HepG2 (cell line): ENCODE measurements around the gene FCGBP. TPM values are rescaled to one million over a fixed set of nuclear protein-coding genes. Genes with fewer than 3 reads are reported as not detected.

Experiments used
- ETV6 ChIP-seq: sonication (generic); formaldehyde crosslinking; conservative IDR thresholded peaks from 2 replicates; pipeline ENCODE4 v1.4.0; 2020; ENCODE audit warnings: missing genetic modification reagents
- IRX3 ChIP-seq: sonication (generic); formaldehyde crosslinking; IDR thresholded peaks from 2 replicates; pipeline ENCODE4 v1.8.1; 2023; ENCODE audit warnings: mild to moderate bottlenecking, low read depth, missing genetic modification reagents, borderline replicate concordance
- KAT8 ChIP-seq: IDR thresholded peaks from 2 replicates; pipeline ENCODE4 v1.6.1; 2016; ENCODE audit warnings: missing genetic modification reagents, missing compliant biosample characterization
- NFE2L1 ChIP-seq: sonication (generic); formaldehyde crosslinking; IDR thresholded peaks from 2 replicates; pipeline ENCODE4 v1.4.0; 2020; ENCODE audit warnings: missing genetic modification reagents, mild to moderate bottlenecking, borderline replicate concordance
- ZBTB40 ChIP-seq, 2 experiments: fragments of 450-650 bp in 1 of 2; sonication (generic) in 1 of 2; formaldehyde crosslinking in 1 of 2; IDR thresholded peaks; 2 replicates each; pipeline versions ENCODE4 v1.6.1 to v1.8.0; 2016 to 2022; ENCODE audit warnings: antibody characterized with exemption in 1 of 2, mild to moderate bottlenecking in 1 of 2, missing genetic modification reagents in 1 of 2
- ZNF773 ChIP-seq: sonication (generic); formaldehyde crosslinking; IDR thresholded peaks from 2 replicates; pipeline ENCODE4 v1.4.0; 2020; ENCODE audit warnings: missing genetic modification reagents, borderline replicate concordance
- ZNF782 ChIP-seq: sonication (generic); formaldehyde crosslinking; IDR thresholded peaks from 2 replicates; pipeline ENCODE4 v1.4.0; 2020; ENCODE audit warnings: missing genetic modification reagents, mild to moderate bottlenecking, borderline replicate concordance
- polyA plus RNA-seq, 8 experiments: library from polyadenylated mRNA; depleted of rRNA in 3 of 8; stranded (reverse) in 7 of 8; unstranded in 1 of 8; fragments of >200 nt; fragmentation: Illumina TruSeq in 4 of 8; extraction: Trizol in 4 of 8; gene quantifications; 2 replicates each; pipeline versions ENCODE4 v1.2.1 to v1.2.3, GENCODE V29; 2011 to 2016; ENCODE audit warnings: low read depth in 4 of 8, missing spikeins in 1 of 8, mixed read lengths in 1 of 8; ENCODE audit not compliant: insufficient read depth in 1 of 8
- total RNA-seq, 5 experiments: library from RNA; depleted of rRNA; stranded (reverse); fragments of >200 nt; fragmentation: Illumina TruSeq; extraction: Trizol; gene quantifications; 2 replicates each; pipeline ENCODE4 v1.2.3, GENCODE V29; 2016; ENCODE audit warnings: low read depth in 1 of 5
- TF ChIP-seq, protein P1 (sequence below): sonication (generic); formaldehyde crosslinking; IDR thresholded peaks from one replicate; pipeline ENCODE4 v1.5.1; 2020; ENCODE audit warnings: mild to moderate bottlenecking, missing genetic modification reagents; ENCODE audit errors: not compliant biosample characterization

FCGBP gene
- total and polyA plus RNA-seq, 2 of the 13 experiments (the other 11 are each of a cell fraction or from before 2014, with no cell fraction given) = 1.3 to 7.0 TPM

DNA sequence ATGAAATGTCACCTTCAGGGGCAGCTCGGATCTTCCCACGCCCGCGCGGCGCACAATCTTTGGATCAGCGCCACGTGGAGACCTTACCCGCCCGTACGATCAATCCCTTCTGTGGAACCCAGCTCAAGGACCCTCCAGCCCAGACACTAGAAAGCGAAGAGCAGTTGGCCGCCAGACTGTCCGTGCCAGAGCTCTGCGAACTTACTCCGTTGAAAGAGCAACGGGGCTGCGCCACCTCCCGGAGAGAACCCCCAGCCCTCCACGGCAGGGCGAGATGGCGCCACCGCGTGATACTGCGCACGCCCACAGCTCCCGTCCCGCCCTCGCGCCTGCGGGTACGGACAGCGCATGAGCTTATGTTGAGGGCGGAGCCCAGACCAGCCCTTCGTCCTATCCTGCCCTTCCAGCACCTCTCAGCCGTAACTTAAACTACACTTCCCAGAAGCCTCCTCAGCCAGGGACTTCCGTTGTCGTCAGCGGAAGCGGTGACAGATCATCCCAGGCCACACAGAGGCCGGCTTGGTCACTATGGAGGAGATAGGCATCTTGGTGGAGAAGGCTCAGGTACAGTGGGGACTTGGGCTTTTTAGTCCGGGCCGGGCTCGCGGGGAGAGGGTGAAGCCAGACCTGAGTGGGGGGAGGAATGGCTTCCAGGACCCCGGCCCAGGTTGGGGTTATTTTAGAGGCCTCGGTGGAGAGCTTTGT lies 36.4 kb upstream of the FCGBP start, which contains the start of gene PSMC4 (continued):
- TF ChIP-seq ZBTB40 (IDR thresholded peaks at IDR 0.05) (peak; percentile 79), ZBTB40 (CRISPR knock-in tag; IDR thresholded peaks at IDR 0.05) (peak; percentile 13), KAT8 (CRISPR knock-in tag) (peak; percentile 95), ZNF773 (CRISPR knock-in tag) (peak; percentile 43; the same call in 1 of the 2 replicates), ETV6 (CRISPR knock-in tag) (peak; percentile 87), NFE2L1 (CRISPR knock-in tag) (peak; percentile 31; the same call in 1 of the 2 replicates), IRX3 (peak; percentile 48; the same call in 1 of the 2 replicates), ZNF782 (0 out of 2 replicates have a peak, but pooled peaks have one; percentile 43)
- TF ChIP-seq, protein P1, sequence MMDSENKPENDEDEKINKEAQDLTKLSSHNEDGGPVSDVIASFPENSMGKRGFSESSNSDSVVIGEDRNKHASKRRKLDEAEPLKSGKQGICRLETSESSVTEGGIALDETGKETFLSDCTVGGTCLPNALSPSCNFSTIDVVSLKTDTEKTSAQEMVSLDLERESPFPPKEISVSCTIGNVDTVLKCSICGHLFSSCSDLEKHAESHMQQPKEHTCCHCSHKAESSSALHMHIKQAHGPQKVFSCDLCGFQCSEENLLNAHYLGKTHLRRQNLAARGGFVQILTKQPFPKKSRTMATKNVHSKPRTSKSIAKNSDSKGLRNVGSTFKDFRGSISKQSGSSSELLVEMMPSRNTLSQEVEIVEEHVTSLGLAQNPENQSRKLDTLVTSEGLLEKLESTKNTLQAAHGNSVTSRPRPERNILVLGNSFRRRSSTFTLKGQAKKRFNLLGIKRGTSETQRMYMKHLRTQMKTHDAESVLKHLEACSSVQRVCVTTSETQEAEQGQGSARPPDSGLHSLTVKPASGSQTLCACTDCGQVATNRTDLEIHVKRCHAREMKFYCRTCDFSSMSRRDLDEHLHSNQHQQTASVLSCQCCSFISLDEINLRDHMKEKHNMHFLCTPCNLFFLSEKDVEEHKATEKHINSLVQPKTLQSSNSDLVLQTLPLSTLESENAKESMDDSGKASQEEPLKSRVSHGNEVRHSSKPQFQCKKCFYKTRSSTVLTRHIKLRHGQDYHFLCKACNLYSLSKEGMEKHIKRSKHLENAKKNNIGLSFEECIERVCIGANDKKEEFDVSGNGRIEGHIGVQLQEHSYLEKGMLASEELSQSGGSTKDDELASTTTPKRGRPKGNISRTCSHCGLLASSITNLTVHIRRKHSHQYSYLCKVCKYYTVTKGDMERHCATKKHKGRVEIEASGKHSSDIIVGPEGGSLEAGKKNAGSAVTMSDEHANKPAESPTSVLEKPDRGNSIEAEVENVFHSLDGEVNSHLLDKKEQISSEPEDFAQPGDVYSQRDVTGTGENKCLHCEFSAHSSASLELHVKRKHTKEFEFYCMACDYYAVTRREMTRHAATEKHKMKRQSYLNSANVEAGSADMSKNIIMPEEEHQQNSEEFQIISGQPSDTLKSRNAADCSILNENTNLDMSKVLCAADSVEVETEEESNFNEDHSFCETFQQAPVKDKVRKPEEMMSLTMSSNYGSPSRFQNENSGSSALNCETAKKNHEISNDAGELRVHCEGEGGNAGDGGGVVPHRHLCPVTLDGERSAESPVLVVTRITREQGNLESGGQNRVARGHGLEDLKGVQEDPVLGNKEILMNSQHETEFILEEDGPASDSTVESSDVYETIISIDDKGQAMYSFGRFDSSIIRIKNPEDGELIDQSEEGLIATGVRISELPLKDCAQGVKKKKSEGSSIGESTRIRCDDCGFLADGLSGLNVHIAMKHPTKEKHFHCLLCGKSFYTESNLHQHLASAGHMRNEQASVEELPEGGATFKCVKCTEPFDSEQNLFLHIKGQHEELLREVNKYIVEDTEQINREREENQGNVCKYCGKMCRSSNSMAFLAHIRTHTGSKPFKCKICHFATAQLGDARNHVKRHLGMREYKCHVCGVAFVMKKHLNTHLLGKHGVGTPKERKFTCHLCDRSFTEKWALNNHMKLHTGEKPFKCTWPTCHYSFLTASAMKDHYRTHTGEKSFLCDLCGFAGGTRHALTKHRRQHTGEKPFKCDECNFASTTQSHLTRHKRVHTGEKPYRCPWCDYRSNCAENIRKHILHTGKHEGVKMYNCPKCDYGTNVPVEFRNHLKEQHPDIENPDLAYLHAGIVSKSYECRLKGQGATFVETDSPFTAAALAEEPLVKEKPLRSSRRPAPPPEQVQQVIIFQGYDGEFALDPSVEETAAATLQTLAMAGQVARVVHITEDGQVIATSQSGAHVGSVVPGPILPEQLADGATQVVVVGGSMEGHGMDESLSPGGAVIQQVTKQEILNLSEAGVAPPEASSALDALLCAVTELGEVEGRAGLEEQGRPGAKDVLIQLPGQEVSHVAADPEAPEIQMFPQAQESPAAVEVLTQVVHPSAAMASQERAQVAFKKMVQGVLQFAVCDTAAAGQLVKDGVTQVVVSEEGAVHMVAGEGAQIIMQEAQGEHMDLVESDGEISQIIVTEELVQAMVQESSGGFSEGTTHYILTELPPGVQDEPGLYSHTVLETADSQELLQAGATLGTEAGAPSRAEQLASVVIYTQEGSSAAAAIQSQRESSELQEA (CRISPR knock-in tag) = no peak
